CD4-positive, alpha-beta T cell treated with Interleukin-6 at 100 ng/mL for 8 hours (primary cell): Measurements from ENCODE around the gene RIC8A.
"Not testable (repeated sequence)": the region's sequence is repeated elsewhere in the genome, so short reads cannot be mapped to it uniquely, and the experiment has no call there.

Experiments used
- DNase-seq: peaks from one replicate; pipeline ENCODE4 v3.0.0-alpha.2; 2020; ENCODE audit warnings: mixed read lengths, low spot score

The RIC8A gene

GRCh38 chr11:220641-221215 is 13.2 kb downstream of the RIC8A start:
- not testable (repeated sequence) for DNase-seq

DNA sequence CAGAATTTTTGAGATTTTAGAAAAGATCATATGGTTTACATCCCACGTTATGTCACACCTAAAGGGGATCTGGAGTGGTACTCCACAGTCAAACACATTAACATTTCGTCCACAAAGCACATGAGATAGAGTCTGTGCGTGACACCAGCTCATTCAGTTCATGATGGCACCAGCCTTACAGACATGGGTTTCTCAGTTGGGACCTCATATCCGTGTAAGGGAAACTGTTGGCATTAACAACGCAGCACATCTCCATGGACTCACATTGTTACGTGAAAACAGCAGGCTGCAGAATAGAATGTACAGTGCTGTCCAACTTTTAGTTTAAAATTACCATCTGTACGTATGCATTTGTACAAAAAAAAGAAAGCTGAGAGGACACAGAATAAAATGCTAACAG is 14.0 kb downstream of the RIC8A start:
- DNase-seq: no peak

DNA sequence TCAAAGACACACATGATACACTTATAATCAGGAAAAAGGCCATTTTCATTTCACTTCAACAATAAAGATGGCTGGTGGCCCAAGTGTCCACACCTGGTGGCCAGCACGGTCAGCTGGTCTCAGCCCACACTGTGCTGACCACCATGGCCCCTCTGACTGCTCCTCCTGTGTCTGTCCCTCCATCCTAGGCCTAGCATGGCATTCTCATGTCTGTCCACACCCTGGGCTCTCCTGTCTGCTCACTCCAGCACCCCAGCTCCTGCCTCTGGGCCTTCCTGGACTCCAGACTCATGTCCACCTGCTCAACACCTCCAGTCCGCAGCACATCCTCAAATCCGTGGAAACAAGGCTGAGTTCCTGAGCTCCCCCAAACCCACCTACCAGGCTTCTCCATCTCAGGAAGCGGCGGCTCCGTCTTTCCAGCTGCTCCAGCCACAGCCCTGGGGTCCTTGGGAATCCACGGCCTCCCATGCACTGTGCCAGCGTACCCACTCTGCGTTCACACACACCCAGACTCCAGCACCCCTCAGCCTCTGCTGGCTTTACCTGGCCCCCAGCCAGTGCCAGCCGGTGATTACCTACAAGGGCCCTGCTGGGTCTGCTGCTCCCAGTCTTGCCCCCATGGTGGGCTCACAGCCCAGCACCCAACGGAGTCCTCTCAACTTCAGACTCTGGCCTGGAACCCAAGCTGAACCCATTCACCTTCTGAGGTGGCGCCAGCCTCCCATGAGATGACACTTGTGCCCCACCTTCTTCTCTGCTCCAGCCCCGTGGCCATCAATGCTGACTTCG is 14.7 kb downstream of the RIC8A start:
- no peak for DNase-seq

- DNase-seq: no peak
Observed at GRCh38 chr11:223026-223789, 15.7 kb downstream of the RIC8A start.

DNA sequence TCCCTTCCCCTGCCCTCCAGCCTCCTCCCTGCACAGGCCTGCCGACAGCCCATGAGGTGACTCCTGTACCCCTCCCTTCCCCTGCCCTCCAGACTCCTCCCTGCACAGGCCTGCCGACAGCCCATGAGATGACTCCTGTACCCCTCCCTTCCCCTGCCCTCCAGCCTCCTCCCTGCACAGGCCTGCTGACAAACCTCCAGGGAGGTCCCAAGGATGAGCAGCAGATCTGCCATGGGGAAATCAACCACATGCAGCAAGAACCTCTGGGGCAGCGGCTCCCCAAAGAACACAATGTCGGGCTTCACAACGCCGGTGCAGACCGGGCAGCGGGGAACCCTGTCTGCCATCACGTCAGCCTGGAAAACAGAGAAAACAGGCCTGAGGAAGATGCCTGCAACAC is 16.4 kb downstream of the RIC8A start:
- DNase-seq: no peak

DNA sequence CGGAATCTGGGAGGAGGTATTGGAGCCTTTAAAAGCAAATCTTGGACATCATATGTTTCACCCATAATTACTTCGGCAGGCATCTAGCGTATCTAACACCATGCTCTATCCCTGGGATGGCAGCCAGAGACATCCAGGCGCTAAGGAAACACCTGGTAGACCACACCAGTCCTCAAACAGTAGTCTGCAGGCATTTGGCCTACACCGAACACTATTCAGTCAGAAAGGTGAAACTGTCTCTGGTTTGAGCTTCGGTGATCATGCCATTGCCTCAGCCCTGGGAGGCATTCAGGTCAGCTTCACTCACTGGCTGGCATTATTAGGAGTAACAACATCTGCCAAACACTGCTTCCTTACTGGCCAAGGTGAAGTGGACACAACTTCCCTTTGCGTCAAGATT is 16.9 kb downstream of the RIC8A start:
- no peak for DNase-seq

DNA sequence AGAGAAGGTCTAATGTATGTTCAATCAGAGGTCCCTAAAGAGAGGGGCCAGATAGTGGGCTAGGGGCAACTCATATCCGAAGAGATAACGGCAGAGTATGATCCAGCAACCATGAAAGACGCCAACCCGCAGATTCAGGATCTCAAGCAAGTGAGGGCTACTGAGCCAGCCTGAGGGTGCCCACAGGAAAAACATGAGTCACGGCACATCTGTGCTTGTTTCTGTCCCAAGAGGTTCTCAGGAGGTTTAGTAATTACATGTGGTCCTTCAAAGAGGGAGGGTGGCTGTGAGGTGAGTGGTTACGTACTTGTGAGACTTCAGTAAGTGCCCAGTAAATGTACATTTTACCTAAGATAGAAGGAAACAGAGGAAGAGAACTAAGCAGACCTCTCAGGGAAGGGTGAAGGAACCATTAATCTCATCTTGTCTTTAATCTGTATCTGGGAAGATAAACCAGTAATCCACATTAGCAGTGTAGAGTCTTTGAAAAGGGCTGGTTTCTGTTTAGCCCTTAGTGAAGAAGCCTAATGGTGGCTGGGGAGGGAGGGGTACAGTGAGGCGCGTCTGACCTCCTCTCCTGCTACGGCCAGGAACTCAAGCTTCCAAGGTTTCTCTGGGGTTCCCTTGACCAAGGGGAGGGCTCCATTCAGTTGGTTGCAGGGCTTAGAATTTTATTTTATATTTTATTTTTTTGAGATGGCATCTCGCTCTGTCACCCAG is 18.4 kb downstream of the RIC8A start:
- no peak for DNase-seq

DNA sequence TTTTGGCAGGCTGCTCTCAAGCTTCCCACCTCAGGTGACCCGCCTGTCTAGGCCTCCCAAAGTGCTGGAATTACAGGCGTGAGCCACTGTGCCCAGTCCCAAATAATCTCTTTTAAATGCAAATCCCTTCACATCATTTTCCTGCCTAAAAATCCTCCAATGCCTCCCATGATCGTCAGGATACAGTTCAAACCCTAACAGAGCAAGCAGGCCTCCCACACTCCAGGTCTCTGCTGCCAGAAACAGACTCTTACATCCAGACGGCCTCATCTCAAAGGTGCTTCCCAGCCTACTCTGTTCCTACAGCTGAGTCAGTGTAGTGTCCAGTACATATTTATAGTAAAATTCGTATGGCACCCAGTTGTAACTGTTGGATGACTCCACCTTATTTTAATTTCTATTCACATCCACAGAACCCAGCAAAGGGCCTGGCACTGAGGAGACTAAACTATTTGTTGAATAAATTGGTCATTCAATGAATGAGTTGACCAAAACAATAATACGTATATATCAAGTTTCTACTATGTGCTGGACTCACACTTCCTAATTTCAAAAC is 20.4 kb downstream of the RIC8A start:
- no peak for DNase-seq

DNA sequence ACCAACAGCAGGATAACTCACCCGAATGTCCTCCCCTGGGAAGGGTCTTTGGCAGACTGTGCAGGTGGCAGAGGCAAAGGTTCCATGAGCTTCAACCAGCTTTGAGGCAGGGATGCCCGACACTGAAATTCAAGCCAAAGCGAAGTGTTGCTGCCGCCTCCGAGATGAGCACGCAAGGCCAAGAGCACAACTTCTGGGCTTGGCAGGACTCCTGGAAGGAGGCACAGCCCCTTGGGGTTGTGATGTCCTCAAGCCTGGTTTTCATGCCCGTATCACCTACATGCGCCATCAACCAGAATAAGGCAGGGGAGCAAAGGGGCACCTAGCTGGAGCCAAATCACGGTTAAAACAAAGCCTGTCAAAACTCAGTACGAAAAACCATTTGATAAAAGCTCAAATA is 22.9 kb downstream of the RIC8A start:
- DNase-seq: no peak

- DNase-seq: no peak
Observed at GRCh38 chr11:232783-233565, 25.5 kb downstream of the RIC8A start.

- no peak for DNase-seq
Observed at GRCh38 chr11:235180-235579, 27.7 kb downstream of the RIC8A start.

DNA sequence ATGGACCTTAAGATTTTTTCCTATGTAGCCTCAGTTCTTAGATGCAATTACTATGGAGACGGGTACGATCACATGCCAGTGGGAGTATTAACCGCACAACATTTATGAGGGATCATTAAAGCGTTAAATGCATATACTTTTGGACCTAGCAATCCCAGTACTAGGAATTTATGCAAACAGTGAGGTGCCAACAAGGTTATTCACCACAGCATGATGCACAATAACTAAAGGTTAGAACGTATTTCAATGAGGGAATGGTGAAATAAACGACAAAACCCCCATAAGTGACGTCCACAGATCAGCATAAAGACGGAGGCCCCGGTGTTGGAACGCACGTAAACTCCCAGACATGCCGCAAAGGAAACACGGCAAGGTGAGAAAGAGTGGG is 28.1 kb downstream of the RIC8A start:
- DNase-seq: peak; percentile 39

GRCh38 chr11:235997-236773 is 28.7 kb downstream of the RIC8A start, which contains the start of gene SIRT3:
SIRT3 (minus strand) TSS chr11:236342; CDS start chr11:236328, 14 bp downstream.
- peak; percentile 89 for DNase-seq

GRCh38 chr11:236774-237767 is 29.6 kb downstream of the RIC8A start, which contains the start of gene PSMD13:
PSMD13 (plus strand) TSS chr11:236976; CDS start chr11:237050, 74 bp downstream.
- DNase-seq: peak; percentile 81

DNA sequence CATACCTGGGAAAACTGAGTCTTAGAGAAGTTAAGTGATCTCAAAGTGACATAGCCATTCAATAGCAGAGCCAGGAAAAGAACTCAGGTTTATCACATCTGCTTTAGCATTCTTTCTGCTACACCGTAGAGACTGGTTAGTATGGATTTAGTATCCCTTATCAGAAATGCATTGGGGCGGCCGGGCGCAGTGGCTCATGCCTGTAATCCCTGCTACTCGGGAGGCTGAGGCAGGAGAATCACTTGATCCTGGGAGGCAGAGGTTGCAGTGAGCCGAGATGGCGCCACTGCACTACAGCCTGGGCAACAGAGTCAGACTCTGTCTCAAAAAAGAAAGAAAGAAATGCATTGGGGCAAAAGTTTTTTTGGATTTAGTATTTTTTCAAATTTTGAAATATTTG is 30.8 kb downstream of the RIC8A start:
- DNase-seq: not testable (repeated sequence)

DNA sequence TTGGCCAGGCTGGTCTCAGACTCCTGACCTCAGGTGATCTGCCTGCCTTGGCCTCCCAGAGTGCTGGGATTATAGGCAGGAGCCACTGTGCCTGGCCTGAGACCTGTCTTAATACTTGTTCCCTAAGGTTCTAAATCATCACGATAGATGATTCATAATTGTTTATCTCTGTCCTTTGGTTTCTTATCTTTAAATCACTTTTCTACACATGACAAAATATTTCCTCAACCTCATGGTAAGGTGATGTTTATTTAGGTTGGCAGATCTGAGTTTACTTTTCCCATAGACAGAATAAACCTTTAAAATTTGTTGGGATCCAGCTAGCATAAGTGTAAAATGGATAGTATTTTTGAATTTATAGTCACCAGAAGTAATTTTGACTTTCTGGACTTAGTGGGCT is 32.8 kb downstream of the RIC8A start:
- no peak for DNase-seq

DNA sequence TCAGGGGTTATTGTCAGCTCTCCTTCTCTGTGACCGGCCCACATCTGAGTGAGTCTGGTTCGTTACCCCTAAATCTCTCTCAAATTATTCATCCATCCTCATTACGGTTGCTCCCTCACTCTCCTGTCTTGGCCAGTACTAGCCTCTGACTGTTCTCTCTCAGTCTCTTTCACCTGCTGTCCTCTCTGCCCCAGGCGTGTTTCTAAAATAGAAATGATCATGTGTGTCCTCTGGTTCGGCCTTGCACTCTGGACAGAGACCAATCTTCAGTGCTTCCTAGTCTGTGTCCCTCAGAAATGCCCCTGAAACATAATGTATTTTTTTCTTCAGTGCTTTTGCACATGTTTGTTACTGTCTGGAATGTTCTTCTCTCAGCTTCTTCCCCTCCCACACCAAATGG is 34.1 kb downstream of the RIC8A start:
- no peak for DNase-seq

- no peak for DNase-seq
Observed at GRCh38 chr11:244376-244775, 36.9 kb downstream of the RIC8A start.

DNA sequence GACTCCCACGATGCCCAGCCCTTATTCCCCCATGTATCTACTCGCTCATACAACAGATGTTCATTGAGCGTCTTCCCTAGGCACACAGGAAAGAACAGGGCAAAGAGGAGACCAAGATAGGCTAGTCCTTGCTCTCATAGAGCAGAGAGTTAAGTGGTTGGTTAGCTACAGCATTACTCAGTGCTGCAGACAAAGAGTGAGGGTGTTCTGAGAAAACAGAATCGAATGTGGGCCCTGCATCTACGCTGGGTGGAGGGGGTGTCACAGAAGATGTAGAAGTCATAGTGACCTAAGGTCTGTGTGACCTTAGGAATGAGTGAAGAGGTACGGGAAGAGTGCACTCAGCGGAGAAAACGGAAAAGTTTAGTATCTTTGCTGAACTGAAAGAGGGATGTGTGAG is 41.6 kb downstream of the RIC8A start:
- DNase-seq: no peak
